SK-N-SH treated with all-trans-retinoic acid at 6 μM for 48 hours (cell line): ENCODE results near the gene FIGNL1.
A peak's percentile ranks its signal among the peaks of the same experiment; 100 is the strongest.

Experiments
- ATAC-seq: fragments of 200-7000 bp; cut with Tn5 transposase; 3 replicates; pipeline ENCODE4 v1.9.1; 2020; ENCODE audit warnings: mild to moderate bottlenecking, moderate library complexity
- ARNTL ChIP-seq: fragments of 450-650 bp; formaldehyde crosslinking; IDR thresholded peaks from 2 replicates; pipeline ENCODE4 v1.5.0; 2020; ENCODE audit warnings: low read depth, mild to moderate bottlenecking, moderate library complexity, borderline replicate concordance
- BACH2 ChIP-seq: fragments of 250-450 bp; sonication (Bioruptor Pico); IDR thresholded peaks from 2 replicates; pipeline ENCODE4 v1.9.0; 2021; ENCODE audit warnings: mild to moderate bottlenecking, borderline replicate concordance
- ESRRG ChIP-seq: fragments of 250-450 bp; sonication (Bioruptor Pico); IDR thresholded peaks from 2 replicates; pipeline ENCODE4 v1.6.1; 2021; ENCODE audit warnings: mild to moderate bottlenecking
- GLIS3 ChIP-seq: fragments of 250-450 bp; sonication (Bioruptor Pico); IDR thresholded peaks from 2 replicates; pipeline ENCODE4 v1.5.0; 2020; ENCODE audit warnings: mild to moderate bottlenecking, moderate library complexity
- ISL1 ChIP-seq: fragments of 250-450 bp; sonication (Bioruptor Pico); IDR thresholded peaks from 2 replicates; pipeline ENCODE4 v2.1.2; 2022; ENCODE audit warnings: mild to moderate bottlenecking, moderate library complexity
- PPARA ChIP-seq: fragments of 250-450 bp; sonication (Bioruptor Pico); IDR thresholded peaks from 2 replicates; pipeline ENCODE4 v1.5.0; 2020; ENCODE audit warnings: mild to moderate bottlenecking, borderline replicate concordance
- SNAI2 ChIP-seq: fragments of 250-450 bp; sonication (Bioruptor Pico); IDR thresholded peaks from 2 replicates; pipeline ENCODE4 v1.5.0; 2020; ENCODE audit warnings: mild to moderate bottlenecking, moderate library complexity
- TCF4 ChIP-seq: fragments of 250-450 bp; sonication (Bioruptor Pico); IDR thresholded peaks from 2 replicates; pipeline ENCODE4 v1.8.0; 2021; ENCODE audit warnings: mild to moderate bottlenecking, moderate library complexity, borderline replicate concordance
- TOX ChIP-seq: fragments of 250-450 bp; sonication (Bioruptor Pico); IDR thresholded peaks from 2 replicates; pipeline ENCODE4 v1.8.0; 2021; ENCODE audit warnings: mild to moderate bottlenecking, moderate library complexity, borderline replicate concordance
- ZC3H10 ChIP-seq: fragments of 250-450 bp; sonication (Bioruptor Pico); IDR thresholded peaks from 2 replicates; pipeline ENCODE4 v1.5.1; 2021; ENCODE audit warnings: mild to moderate bottlenecking, moderate library complexity
- ZFP3 ChIP-seq: fragments of 250-450 bp; sonication (Bioruptor Pico); IDR thresholded peaks from 2 replicates; pipeline ENCODE4 v1.5.0; 2020; ENCODE audit warnings: mild to moderate bottlenecking, moderate library complexity
- ZNF565 ChIP-seq: fragments of 450-650 bp; formaldehyde crosslinking; conservative IDR thresholded peaks from 2 replicates; pipeline ENCODE4 v1.5.0; 2020; ENCODE audit warnings: low read depth, mild to moderate bottlenecking, moderate library complexity
- TF ChIP-seq, protein P1 (sequence below): fragments of 250-450 bp; sonication (Bioruptor Pico); IDR thresholded peaks from 2 replicates; pipeline ENCODE4 v1.5.0; 2020; ENCODE audit warnings: mild to moderate bottlenecking, moderate library complexity
- TF ChIP-seq, protein P2 (sequence below): fragments of 250-450 bp; sonication (Bioruptor Pico); IDR thresholded peaks from 2 replicates; pipeline ENCODE4 v1.8.0; 2020; ENCODE audit warnings: mild to moderate bottlenecking, moderate library complexity, borderline replicate concordance
- TF ChIP-seq, protein P3 (sequence below): fragments of 250-450 bp; sonication (Bioruptor Pico); IDR thresholded peaks from 2 replicates; pipeline ENCODE4 v1.5.1; 2020; ENCODE audit warnings: low read depth, mild to moderate bottlenecking, moderate library complexity
- TF ChIP-seq, protein P4 (sequence below): fragments of 250-450 bp; sonication (Bioruptor Pico); IDR thresholded peaks from 2 replicates; pipeline ENCODE4 v1.8.0; 2021; ENCODE audit warnings: low read depth, mild to moderate bottlenecking, moderate library complexity, borderline replicate concordance

Gene FIGNL1

DNA sequence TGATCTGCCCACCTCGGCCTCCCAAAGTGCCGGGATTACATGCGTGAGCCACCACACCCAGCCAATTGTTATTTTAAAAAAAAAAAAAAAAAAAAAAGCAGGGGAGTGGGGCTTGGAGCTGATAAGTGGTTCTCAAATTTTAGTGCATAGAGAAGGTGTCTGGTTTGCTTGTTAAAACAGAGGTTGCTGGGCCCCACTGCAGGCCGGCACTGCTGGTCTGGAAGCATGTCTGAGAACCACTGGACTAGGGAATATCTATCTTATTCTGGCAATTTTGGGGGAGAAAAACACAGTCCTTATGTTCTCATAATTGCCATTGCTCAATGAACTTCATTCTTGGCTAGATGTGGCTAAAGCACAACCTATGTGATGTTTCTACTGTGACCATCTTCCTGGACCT, 19.0 kb upstream of the FIGNL1 start:
- no peak for ATAC-seq

DNA sequence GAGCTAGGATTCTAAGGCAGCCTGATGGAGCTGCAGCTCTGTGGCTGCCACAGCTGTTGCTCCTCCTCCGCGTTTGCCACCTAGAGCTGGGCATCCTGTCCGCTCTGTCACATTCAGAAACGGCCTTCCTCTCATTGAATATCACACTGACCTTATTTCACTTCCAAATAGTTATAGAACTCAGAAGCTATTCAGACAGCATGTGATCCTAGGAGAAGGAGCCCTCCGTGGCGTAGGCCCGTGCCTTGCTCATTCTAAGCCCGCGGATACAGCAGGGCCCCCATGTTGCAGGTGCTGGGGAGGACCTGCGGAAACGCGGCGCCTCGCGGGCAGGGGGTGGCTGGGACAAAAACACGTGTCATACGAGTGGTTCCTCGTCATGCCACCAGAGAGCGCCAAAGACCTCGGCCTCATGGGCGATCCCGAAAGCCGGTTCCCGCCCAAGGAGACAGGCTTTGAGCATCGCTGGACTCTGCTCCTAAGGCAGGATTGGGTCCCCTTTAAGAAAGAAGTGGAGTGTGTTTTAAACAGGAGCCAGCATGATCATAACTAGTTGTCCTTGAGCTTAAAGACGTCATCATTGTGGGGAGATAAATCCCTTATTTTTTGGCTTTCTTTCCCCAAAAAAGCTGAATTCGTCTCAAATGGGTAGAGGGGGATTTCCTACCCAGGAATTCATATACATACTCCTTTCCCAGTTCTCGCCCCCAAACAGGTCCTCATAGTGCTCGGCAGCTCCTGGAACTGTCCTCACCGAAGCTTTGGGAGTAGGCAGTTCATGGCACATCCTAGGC, 17.9 kb upstream of the FIGNL1 start:
- peak; percentile 94 for ATAC-seq
- TF ChIP-seq, protein P1, sequence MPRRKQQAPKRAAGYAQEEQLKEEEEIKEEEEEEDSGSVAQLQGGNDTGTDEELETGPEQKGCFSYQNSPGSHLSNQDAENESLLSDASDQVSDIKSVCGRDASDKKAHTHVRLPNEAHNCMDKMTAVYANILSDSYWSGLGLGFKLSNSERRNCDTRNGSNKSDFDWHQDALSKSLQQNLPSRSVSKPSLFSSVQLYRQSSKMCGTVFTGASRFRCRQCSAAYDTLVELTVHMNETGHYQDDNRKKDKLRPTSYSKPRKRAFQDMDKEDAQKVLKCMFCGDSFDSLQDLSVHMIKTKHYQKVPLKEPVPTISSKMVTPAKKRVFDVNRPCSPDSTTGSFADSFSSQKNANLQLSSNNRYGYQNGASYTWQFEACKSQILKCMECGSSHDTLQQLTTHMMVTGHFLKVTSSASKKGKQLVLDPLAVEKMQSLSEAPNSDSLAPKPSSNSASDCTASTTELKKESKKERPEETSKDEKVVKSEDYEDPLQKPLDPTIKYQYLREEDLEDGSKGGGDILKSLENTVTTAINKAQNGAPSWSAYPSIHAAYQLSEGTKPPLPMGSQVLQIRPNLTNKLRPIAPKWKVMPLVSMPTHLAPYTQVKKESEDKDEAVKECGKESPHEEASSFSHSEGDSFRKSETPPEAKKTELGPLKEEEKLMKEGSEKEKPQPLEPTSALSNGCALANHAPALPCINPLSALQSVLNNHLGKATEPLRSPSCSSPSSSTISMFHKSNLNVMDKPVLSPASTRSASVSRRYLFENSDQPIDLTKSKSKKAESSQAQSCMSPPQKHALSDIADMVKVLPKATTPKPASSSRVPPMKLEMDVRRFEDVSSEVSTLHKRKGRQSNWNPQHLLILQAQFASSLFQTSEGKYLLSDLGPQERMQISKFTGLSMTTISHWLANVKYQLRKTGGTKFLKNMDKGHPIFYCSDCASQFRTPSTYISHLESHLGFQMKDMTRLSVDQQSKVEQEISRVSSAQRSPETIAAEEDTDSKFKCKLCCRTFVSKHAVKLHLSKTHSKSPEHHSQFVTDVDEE (CRISPR knock-in tag), result peak; percentile 16; the same call in 1 of the 2 replicates
- TF ChIP-seq ISL1 (no peak), GLIS3 (no peak)

More for the DNA sequence above, 19.0 kb upstream of the FIGNL1 start:
- TF ChIP-seq PPARA (CRISPR knock-in tag) (no peak), ARNTL (CRISPR knock-in tag) (no peak), TCF4 (no peak), GLIS3 (no peak), TOX (CRISPR knock-in tag) (no peak)
- TF ChIP-seq, protein P2, sequence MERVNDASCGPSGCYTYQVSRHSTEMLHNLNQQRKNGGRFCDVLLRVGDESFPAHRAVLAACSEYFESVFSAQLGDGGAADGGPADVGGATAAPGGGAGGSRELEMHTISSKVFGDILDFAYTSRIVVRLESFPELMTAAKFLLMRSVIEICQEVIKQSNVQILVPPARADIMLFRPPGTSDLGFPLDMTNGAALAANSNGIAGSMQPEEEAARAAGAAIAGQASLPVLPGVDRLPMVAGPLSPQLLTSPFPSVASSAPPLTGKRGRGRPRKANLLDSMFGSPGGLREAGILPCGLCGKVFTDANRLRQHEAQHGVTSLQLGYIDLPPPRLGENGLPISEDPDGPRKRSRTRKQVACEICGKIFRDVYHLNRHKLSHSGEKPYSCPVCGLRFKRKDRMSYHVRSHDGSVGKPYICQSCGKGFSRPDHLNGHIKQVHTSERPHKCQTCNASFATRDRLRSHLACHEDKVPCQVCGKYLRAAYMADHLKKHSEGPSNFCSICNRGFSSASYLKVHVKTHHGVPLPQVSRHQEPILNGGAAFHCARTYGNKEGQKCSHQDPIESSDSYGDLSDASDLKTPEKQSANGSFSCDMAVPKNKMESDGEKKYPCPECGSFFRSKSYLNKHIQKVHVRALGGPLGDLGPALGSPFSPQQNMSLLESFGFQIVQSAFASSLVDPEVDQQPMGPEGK (CRISPR knock-in tag), result no peak

DNA sequence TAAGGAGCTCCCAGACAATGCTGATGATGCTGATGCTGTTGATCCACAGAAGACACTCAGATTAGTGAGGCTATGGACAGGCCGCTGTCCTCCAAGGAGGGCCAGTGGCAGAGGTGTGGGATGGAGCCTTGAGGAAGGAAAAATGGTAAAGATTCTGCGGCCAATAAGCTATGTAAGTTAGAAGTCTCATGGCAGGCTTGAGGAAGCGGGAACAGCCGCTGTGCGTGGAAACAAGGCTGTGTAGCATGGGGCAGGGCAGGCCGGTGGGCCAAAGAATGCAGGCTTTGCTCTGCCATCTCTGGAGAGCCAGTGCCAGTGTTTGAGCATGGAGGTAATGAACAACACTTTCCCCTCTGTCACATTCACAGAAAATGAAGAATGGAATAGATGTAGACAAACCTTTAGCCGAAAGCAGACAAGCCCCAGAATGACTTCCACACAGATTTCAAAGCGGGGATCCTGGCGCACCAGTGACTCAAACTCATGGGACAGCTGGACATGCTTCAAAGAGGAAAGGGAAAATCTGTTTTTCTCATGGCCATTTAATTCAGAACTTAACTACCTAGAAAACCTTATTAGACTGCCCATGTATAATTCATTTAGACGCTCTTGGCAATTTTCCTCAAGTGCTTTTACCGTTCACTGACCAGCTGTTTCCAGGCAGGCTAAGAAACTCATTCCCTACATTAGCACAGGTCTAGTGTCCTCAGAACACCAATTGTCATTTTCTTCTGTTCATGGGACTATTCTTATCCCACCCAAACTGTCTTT, 16.9 kb upstream of the FIGNL1 start:
- ATAC-seq, result no peak; the same call in 2 of the 3 replicates
- TF ChIP-seq ISL1 (peak; percentile 52; the same call in 1 of the 2 replicates), SNAI2 (CRISPR knock-in tag) (peak; percentile 27; the same call in 1 of the 2 replicates), TCF4 (peak; percentile 52; the same call in 1 of the 2 replicates), ZC3H10 (CRISPR knock-in tag) (no peak), ESRRG (no peak)

DNA sequence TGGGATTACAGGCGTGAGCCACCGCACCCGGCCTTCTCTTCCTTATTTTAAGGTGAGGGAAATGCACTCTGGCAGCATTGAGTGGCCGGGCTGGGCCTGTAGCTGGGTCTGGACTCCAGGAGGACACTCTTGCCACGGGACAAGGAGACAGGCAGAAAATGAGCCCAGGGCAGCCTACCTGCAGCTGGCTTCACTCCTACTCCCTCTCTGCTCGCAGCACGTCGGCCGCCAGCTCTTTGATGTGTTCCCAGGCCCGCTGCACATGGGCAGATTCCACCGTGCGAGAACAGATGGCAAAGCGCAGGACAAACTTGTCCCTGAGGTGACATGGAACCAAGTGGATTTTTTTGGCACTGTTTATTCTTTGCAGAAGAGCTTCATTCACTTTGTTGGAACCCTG, 12.9 kb upstream of the FIGNL1 start:
- no peak for ATAC-seq

More for the DNA sequence above, 12.9 kb upstream of the FIGNL1 start:
- TF ChIP-seq ZNF565 (CRISPR knock-in tag) (no peak), ZFP3 (CRISPR knock-in tag) (no peak), BACH2 (CRISPR knock-in tag) (no peak)
- TF ChIP-seq, protein P3, sequence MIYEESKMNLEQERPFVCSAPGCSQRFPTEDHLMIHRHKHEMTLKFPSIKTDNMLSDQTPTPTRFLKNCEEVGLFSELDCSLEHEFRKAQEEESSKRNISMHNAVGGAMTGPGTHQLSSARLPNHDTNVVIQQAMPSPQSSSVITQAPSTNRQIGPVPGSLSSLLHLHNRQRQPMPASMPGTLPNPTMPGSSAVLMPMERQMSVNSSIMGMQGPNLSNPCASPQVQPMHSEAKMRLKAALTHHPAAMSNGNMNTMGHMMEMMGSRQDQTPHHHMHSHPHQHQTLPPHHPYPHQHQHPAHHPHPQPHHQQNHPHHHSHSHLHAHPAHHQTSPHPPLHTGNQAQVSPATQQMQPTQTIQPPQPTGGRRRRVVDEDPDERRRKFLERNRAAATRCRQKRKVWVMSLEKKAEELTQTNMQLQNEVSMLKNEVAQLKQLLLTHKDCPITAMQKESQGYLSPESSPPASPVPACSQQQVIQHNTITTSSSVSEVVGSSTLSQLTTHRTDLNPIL (CRISPR knock-in tag), result no peak
- TF ChIP-seq, protein P1 (CRISPR knock-in tag), result no peak
- TF ChIP-seq, protein P4, sequence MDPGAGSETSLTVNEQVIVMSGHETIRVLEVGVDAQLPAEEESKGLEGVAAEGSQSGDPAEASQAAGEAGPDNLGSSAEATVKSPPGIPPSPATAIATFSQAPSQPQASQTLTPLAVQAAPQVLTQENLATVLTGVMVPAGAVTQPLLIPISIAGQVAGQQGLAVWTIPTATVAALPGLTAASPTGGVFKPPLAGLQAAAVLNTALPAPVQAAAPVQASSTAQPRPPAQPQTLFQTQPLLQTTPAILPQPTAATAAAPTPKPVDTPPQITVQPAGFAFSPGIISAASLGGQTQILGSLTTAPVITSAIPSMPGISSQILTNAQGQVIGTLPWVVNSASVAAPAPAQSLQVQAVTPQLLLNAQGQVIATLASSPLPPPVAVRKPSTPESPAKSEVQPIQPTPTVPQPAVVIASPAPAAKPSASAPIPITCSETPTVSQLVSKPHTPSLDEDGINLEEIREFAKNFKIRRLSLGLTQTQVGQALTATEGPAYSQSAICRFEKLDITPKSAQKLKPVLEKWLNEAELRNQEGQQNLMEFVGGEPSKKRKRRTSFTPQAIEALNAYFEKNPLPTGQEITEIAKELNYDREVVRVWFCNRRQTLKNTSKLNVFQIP, result no peak
